ENCODE results near the gene TPPP2. TPM values are rescaled to one million over a fixed set of nuclear protein-coding genes. Genes with fewer than 3 reads are reported as not detected.

TPPP2 gene
- total RNA-seq, 2 experiments from 2014 or later: not detected

GRCh38 chr14:20997564-20997963, 32.5 kb upstream of the TPPP2 start:
- DNase-seq: no peak
- peaks cover 34% of the 10 kb centered on the region for H3K4me1 Mint-ChIP-seq (ENCODE audit: low read depth)
- no peak for TF ChIP-seq CTCF (IDR thresholded peaks at IDR 0.05)
- Histone ChIP-seq H3K9me3 (ENCODE audit: control insufficient read depth in 1 of 2, insufficient read depth in 1 of 2, low read length in 2 of 2) (no peaks in the 10 kb centered on the region), H3K4me3 (ENCODE audit: low read length) (no peak overlapping the region), H3K36me3 (ENCODE audit: insufficient read depth, low read length) (peaks cover 48% of the 10 kb centered on the region), H3K27ac (ENCODE audit: low read depth in 1 of 2, low read length in 2 of 2) (no peak overlapping the region), H3K27me3 (ENCODE audit: control insufficient read depth in 1 of 2, insufficient read depth in 2 of 2, low read length in 2 of 2) (no peaks in the 10 kb centered on the region), H3K4me1 (ENCODE audit: insufficient read depth, low read length) (no peaks in the 10 kb centered on the region)
- no peaks in the 10 kb centered on the region for H3K9me3 Mint-ChIP-seq
- intact Hi-C loops (cut with DNase I, micrococcal nuclease): no loop called here
- peaks cover 59% of the 10 kb centered on the region for H3K36me3 Mint-ChIP-seq (ENCODE audit: low read depth)
- ChIA-PET CTCF (interaction anchor here (0.9 to 2.7 kb wide), 3 partner anchors 8 to 27 kb away, joined by 3 to 12 read pairs (median 4); no protein-coding TSS in a partner anchor), POLR2A (interaction anchor here (0.6 to 0.9 kb wide), 3 partner anchors 13 to 73 kb away, joined by 3 to 4 read pairs (median 3); no protein-coding TSS in a partner anchor)
- no peak for ATAC-seq (ENCODE audit: poor library complexity)
- H3K4me3 Mint-ChIP-seq: no peak overlapping the region
- no peaks in the 10 kb centered on the region for H3K27me3 Mint-ChIP-seq
- H3K27ac Mint-ChIP-seq: peak overlapping the region; percentile 8

- peak overlapping the region; percentile 40 for H3K27ac Mint-ChIP-seq
- peaks cover 34% of the 10 kb centered on the region for H3K4me1 Mint-ChIP-seq (ENCODE audit: low read depth)
Measured at GRCh38 chr14:20998139-20998538, 31.9 kb upstream of the TPPP2 start.

GRCh38 chr14:20998674-20999366, 31.2 kb upstream of the TPPP2 start, which contains the start of gene SLC39A2:
SLC39A2 (plus strand) TSS chr14:20999293; CDS start chr14:20999447, 154 bp downstream.
- Histone ChIP-seq H3K36me3 (ENCODE audit: insufficient read depth, low read length) (peaks cover 36% of the 10 kb centered on the region), H3K27me3 (ENCODE audit: control insufficient read depth in 1 of 2, insufficient read depth in 2 of 2, low read length in 2 of 2) (no peaks in the 10 kb centered on the region), H3K4me1 (ENCODE audit: insufficient read depth, low read length) (no peaks in the 10 kb centered on the region), H3K9me3 (ENCODE audit: control insufficient read depth in 1 of 2, insufficient read depth in 1 of 2, low read length in 2 of 2) (no peaks in the 10 kb centered on the region), H3K4me3 (ENCODE audit: low read length) (no peak within 1 kb of the TSS), H3K27ac (ENCODE audit: low read depth in 1 of 2, low read length in 2 of 2) (no peak within 1 kb of the TSS)
- DNase-seq: no peak
- Mint-ChIP-seq H3K36me3 (ENCODE audit: low read depth) (peaks cover 47% of the 10 kb centered on the region), H3K27ac (peak within 1 kb of the TSS; percentile 40), H3K4me1 (ENCODE audit: low read depth) (peaks cover 34% of the 10 kb centered on the region), H3K27me3 (no peaks in the 10 kb centered on the region), H3K9me3 (no peaks in the 10 kb centered on the region), H3K4me3 (no peak within 1 kb of the TSS)
- intact Hi-C loops (cut with DNase I, micrococcal nuclease): no loop called here
- no peak for ATAC-seq (ENCODE audit: poor library complexity)
- TF ChIP-seq CTCF (IDR thresholded peaks at IDR 0.05): no peak
- POLR2A ChIA-PET: no interaction called here
- CTCF ChIA-PET: interaction anchor here (2.7 kb wide), 1 partner anchor 16 kb away, joined by 12 read pairs; no protein-coding TSS in a partner anchor

More at GRCh38 chr14:20998139-20998538, 31.9 kb upstream of the TPPP2 start:
- peaks cover 43% of the 10 kb centered on the region for H3K36me3 ChIP-seq (ENCODE audit: insufficient read depth, low read length)
- ATAC-seq (ENCODE audit: poor library complexity) (no peak), DNase-seq (no peak)
- H3K4me1 ChIP-seq (ENCODE audit: insufficient read depth, low read length): no peaks in the 10 kb centered on the region
- H3K9me3 Mint-ChIP-seq: no peaks in the 10 kb centered on the region
- H3K9me3 ChIP-seq (ENCODE audit: control insufficient read depth in 1 of 2, insufficient read depth in 1 of 2, low read length in 2 of 2): no peaks in the 10 kb centered on the region
- no peaks in the 10 kb centered on the region for H3K27me3 ChIP-seq (ENCODE audit: control insufficient read depth in 1 of 2, insufficient read depth in 2 of 2, low read length in 2 of 2)
- no peak overlapping the region for H3K4me3 ChIP-seq (ENCODE audit: low read length)
- peaks cover 54% of the 10 kb centered on the region for H3K36me3 Mint-ChIP-seq (ENCODE audit: low read depth)
- no peak for TF ChIP-seq CTCF (IDR thresholded peaks at IDR 0.05)
- H3K27ac ChIP-seq (ENCODE audit: low read depth in 1 of 2, low read length in 2 of 2): no peak overlapping the region
- H3K4me3 Mint-ChIP-seq: no peak overlapping the region
- ChIA-PET POLR2A (no interaction called here), CTCF (interaction anchor here (2.7 kb wide), 1 partner anchor 17 kb away, joined by 12 read pairs; no protein-coding TSS in a partner anchor)
- intact Hi-C loops (cut with DNase I, micrococcal nuclease): no loop called here
- H3K27me3 Mint-ChIP-seq: no peaks in the 10 kb centered on the region

Data from CD4-positive, alpha-beta T cell (primary cell).